ENCODE data around the gene ARMC6. TPM values are rescaled to one million over a fixed set of nuclear protein-coding genes. Genes with fewer than 3 reads are reported as not detected.

The ARMC6 gene
- total RNA-seq, 3 donors from 2014 or later (not counting 1 experiment from before 2014, with no cell fraction given), result 19.3 to 21.2 (median 21.0) TPM

- intact Hi-C loops (cut with micrococcal nuclease), result loop anchor here (1.0 kb wide), 1 partner anchor 86 kb away; no protein-coding TSS in a partner anchor
- peak; percentile 66 for TF ChIP-seq CTCF (IDR thresholded peaks at IDR 0.05)
- Histone ChIP-seq H3K36me3 (ENCODE audit: control insufficient read depth, insufficient read depth, low read length) (peaks cover 49% of the 10 kb centered on the region), H3K27ac (ENCODE audit: low read length) (no peak overlapping the region), H3K9me3 (ENCODE audit: control insufficient read depth, insufficient read depth, low read length) (no peaks in the 10 kb centered on the region), H3K4me3 (ENCODE audit: low read length) (no peak overlapping the region), H3K27me3 (ENCODE audit: control insufficient read depth, insufficient read depth, low read length) (no peaks in the 10 kb centered on the region), H3K4me1 (ENCODE audit: control insufficient read depth, insufficient read depth, low read length) (no peaks in the 10 kb centered on the region)
- 94% methylated on average over 25 of the region's 25 CpGs for WGBS (ENCODE audit: insufficient coverage)
- Mint-ChIP-seq H3K4me1 (no peaks in the 10 kb centered on the region), H3K36me3 (no peaks in the 10 kb centered on the region), H3K27ac (no peak overlapping the region), H3K9me3 (no peaks in the 10 kb centered on the region), H3K27me3 (ENCODE audit: low read depth in 2 of 2) (no peaks in the 10 kb centered on the region), H3K4me3 (no peak overlapping the region)
- DNase-seq (peak; percentile 58 to 86), ATAC-seq (peak in 2 of 3 donors; percentile 79 to 82)
These were observed 20.3 kb downstream of the ARMC6 start for GRCh38 chr19:19053508-19054314.

GRCh38 chr19:19054315-19054938 lies 21.0 kb downstream of the ARMC6 start:
- no peaks in the 10 kb centered on the region for H3K27me3 ChIP-seq (ENCODE audit: control insufficient read depth, insufficient read depth, low read length)
- H3K27ac ChIP-seq (ENCODE audit: low read length), result no peak overlapping the region
- H3K4me1 ChIP-seq (ENCODE audit: control insufficient read depth, insufficient read depth, low read length), result no peaks in the 10 kb centered on the region
- no peak for TF ChIP-seq CTCF (IDR thresholded peaks at IDR 0.05)
- ATAC-seq (no peak), DNase-seq (no peak)
- peaks cover 48% of the 10 kb centered on the region for H3K36me3 ChIP-seq (ENCODE audit: control insufficient read depth, insufficient read depth, low read length)
- no peaks in the 10 kb centered on the region for H3K9me3 Mint-ChIP-seq
- H3K4me3 Mint-ChIP-seq, result no peak overlapping the region
- H3K27me3 Mint-ChIP-seq (ENCODE audit: low read depth in 2 of 2), result no peaks in the 10 kb centered on the region
- no peaks in the 10 kb centered on the region for H3K36me3 Mint-ChIP-seq
- WGBS (ENCODE audit: insufficient coverage), result 96% methylated on average over 15 of the region's 15 CpGs
- H3K9me3 ChIP-seq (ENCODE audit: control insufficient read depth, insufficient read depth, low read length), result no peaks in the 10 kb centered on the region
- no peak overlapping the region for H3K4me3 ChIP-seq (ENCODE audit: low read length)
- H3K4me1 Mint-ChIP-seq, result no peaks in the 10 kb centered on the region
- intact Hi-C loops (cut with micrococcal nuclease), result no loop called here
- no peak overlapping the region for H3K27ac Mint-ChIP-seq

GRCh38 chr19:19054939-19055440 lies 21.6 kb downstream of the ARMC6 start:
- no peaks in the 10 kb centered on the region for H3K9me3 Mint-ChIP-seq
- H3K4me1 ChIP-seq (ENCODE audit: control insufficient read depth, insufficient read depth, low read length), result no peaks in the 10 kb centered on the region
- no peaks in the 10 kb centered on the region for H3K36me3 Mint-ChIP-seq
- H3K27me3 ChIP-seq (ENCODE audit: control insufficient read depth, insufficient read depth, low read length), result no peaks in the 10 kb centered on the region
- H3K36me3 ChIP-seq (ENCODE audit: control insufficient read depth, insufficient read depth, low read length), result peaks cover 47% of the 10 kb centered on the region
- ATAC-seq (no peak), DNase-seq (no peak)
- no peak overlapping the region for H3K27ac Mint-ChIP-seq
- H3K4me3 ChIP-seq (ENCODE audit: low read length), result no peak overlapping the region
- H3K4me3 Mint-ChIP-seq, result no peak overlapping the region
- H3K27ac ChIP-seq (ENCODE audit: low read length), result no peak overlapping the region
- intact Hi-C loops (cut with micrococcal nuclease), result no loop called here
- TF ChIP-seq CTCF (IDR thresholded peaks at IDR 0.05), result no peak
- no peaks in the 10 kb centered on the region for H3K27me3 Mint-ChIP-seq (ENCODE audit: low read depth in 2 of 2)
- 98% methylated on average over 19 of the region's 19 CpGs for WGBS (ENCODE audit: insufficient coverage)
- peaks cover 0 to 3% of the 10 kb centered on the region in 2 donors for H3K4me1 Mint-ChIP-seq
- no peaks in the 10 kb centered on the region for H3K9me3 ChIP-seq (ENCODE audit: control insufficient read depth, insufficient read depth, low read length)
